ENCODE data around the gene APMAP.

Gene APMAP

GRCh38 chr20:24966317-24967012, 26.1 kb downstream of the APMAP start:
- DNase-seq (ENCODE audit: low read depth, low spot score) = no peak

- DNase-seq (ENCODE audit: low read depth, low spot score) = no peak
Observed at GRCh38 chr20:24965065-24965919, 27.3 kb downstream of the APMAP start.

GRCh38 chr20:24964506-24964840, 28.1 kb downstream of the APMAP start:
- no peak for DNase-seq (ENCODE audit: low read depth, low spot score)

GRCh38 chr20:24963672-24964505, 28.7 kb downstream of the APMAP start:
- no peak for DNase-seq (ENCODE audit: low read depth, low spot score)

- DNase-seq (ENCODE audit: low read depth, low spot score) = no peak
Observed at GRCh38 chr20:24962510-24962909, 30.0 kb downstream of the APMAP start.

- no peak for DNase-seq (ENCODE audit: low read depth, low spot score)
Observed at GRCh38 chr20:24962182-24962492, 30.4 kb downstream of the APMAP start.

GRCh38 chr20:24961384-24962181, 31.0 kb downstream of the APMAP start:
- no peak for DNase-seq (ENCODE audit: low read depth, low spot score)

GRCh38 chr20:24960861-24961260, 31.7 kb downstream of the APMAP start:
- DNase-seq (ENCODE audit: low read depth, low spot score) = no peak

- DNase-seq (ENCODE audit: low read depth, low spot score) = no peak
Observed at GRCh38 chr20:24960302-24960801, 32.2 kb downstream of the APMAP start.

- no peak for DNase-seq (ENCODE audit: low read depth, low spot score)
Observed at GRCh38 chr20:24959591-24960301, 32.8 kb downstream of the APMAP start.

GRCh38 chr20:24958506-24959385, 33.8 kb downstream of the APMAP start:
- DNase-seq (ENCODE audit: low read depth, low spot score) = no peak

- DNase-seq (ENCODE audit: low read depth, low spot score) = no peak
Observed at GRCh38 chr20:24957326-24958016, 35.1 kb downstream of the APMAP start.

GRCh38 chr20:24956001-24956841, 36.3 kb downstream of the APMAP start:
- no peak for DNase-seq (ENCODE audit: low read depth, low spot score)

- DNase-seq (ENCODE audit: low read depth, low spot score) = no peak
Observed at GRCh38 chr20:24955045-24955444, 37.5 kb downstream of the APMAP start.

- DNase-seq (ENCODE audit: low read depth, low spot score) = no peak
Observed at GRCh38 chr20:24954566-24954965, 38.0 kb downstream of the APMAP start.

- no peak for DNase-seq (ENCODE audit: low read depth, low spot score)
Observed at GRCh38 chr20:24954151-24954550, 38.4 kb downstream of the APMAP start.

GRCh38 chr20:24953621-24954133, 38.9 kb downstream of the APMAP start:
- DNase-seq (ENCODE audit: low read depth, low spot score) = no peak

- no peak for DNase-seq (ENCODE audit: low read depth, low spot score)
Observed at GRCh38 chr20:24953209-24953575, 39.4 kb downstream of the APMAP start.
